Hepatocyte (in vitro differentiated cells): ENCODE results near the gene RARRES2. TPM values are rescaled to one million over a fixed set of nuclear protein-coding genes. Genes with fewer than 3 reads are reported as not detected.
"Not testable (repeated sequence)": the region's sequence is repeated elsewhere in the genome, so short reads cannot be mapped to it uniquely, and the experiment has no call there.

Source experiments
- DNase-seq: peaks from one replicate; pipeline ENCODE4 v3.0.0-alpha.2; 2016; ENCODE audit warnings: low spot score
- H2AFZ ChIP-seq: fragments of 200-600 bp; sonication (generic); 2 replicates; pipeline ENCODE4 v1.6.0; 2016; ENCODE audit warnings: antibody characterized with exemption, mild to moderate bottlenecking
- H3K27ac ChIP-seq: fragments of 200-600 bp; sonication (generic); 2 replicates; pipeline ENCODE4 v1.5.1; 2016; ENCODE audit warnings: mild to moderate bottlenecking
- H3K27me3 ChIP-seq: fragments of 200-600 bp; sonication (generic); 2 replicates; pipeline ENCODE4 v1.6.1; 2016
- H3K36me3 ChIP-seq: fragments of 200-600 bp; sonication (generic); replicated peaks from 2 replicates; pipeline ENCODE4 v1.5.1; 2016; ENCODE audit warnings: low read depth; ENCODE audit not compliant: insufficient read depth
- H3K4me1 ChIP-seq: fragments of 200-600 bp; sonication (generic); 2 replicates; pipeline ENCODE4 v1.5.1; 2016; ENCODE audit warnings: mild to moderate bottlenecking, moderate library complexity; ENCODE audit not compliant: insufficient read depth
- H3K4me2 ChIP-seq: fragments of 200-600 bp; sonication (generic); 2 replicates; pipeline ENCODE4 v1.6.0; 2016
- H3K4me3 ChIP-seq: fragments of 200-600 bp; sonication (generic); 2 replicates; pipeline ENCODE4 v1.5.1; 2016; ENCODE audit warnings: mild to moderate bottlenecking
- H3K79me2 ChIP-seq: fragments of 200-600 bp; sonication (generic); 2 replicates; pipeline ENCODE4 v1.6.0; 2017; ENCODE audit warnings: mild to moderate bottlenecking
- H3K9me2 ChIP-seq: fragments of 200-600 bp; sonication (generic); replicated peaks from 2 replicates; pipeline ENCODE4 v1.6.0; 2017; ENCODE audit warnings: mild to moderate bottlenecking; ENCODE audit not compliant: insufficient read depth
- H3K9me3 ChIP-seq: fragments of 200-600 bp; sonication (generic); 2 replicates; pipeline ENCODE4 v1.5.1; 2016; ENCODE audit warnings: low read depth, mild to moderate bottlenecking
- H4K20me1 ChIP-seq: fragments of 200-600 bp; sonication (generic); 2 replicates; pipeline ENCODE4 v1.6.0; 2016; ENCODE audit warnings: mild to moderate bottlenecking; ENCODE audit not compliant: insufficient read depth, poor library complexity, severe bottlenecking
- EZH2 ChIP-seq: fragments of 200-600 bp; sonication (generic); IDR thresholded peaks from 2 replicates; pipeline ENCODE4 v1.6.1; 2016; ENCODE audit warnings: antibody characterized with exemption, mild to moderate bottlenecking, borderline replicate concordance
- EZH2phosphoT487 ChIP-seq: fragments of 200-600 bp; sonication (generic); IDR thresholded peaks from one replicate; pipeline ENCODE4 v1.6.1; 2018; ENCODE audit warnings: antibody characterized with exemption, mild to moderate bottlenecking, low read depth, moderate library complexity; ENCODE audit not compliant: unreplicated experiment, severe bottlenecking
- WGBS: methylation state at CpG from one replicate; pipeline ENCODE4 v1.1.6; 2016; ENCODE audit warnings: low lambda C conversion rate; ENCODE audit errors: missing lambda C conversion rate; 5-methylcytosine and 5-hydroxymethylcytosine counted together
- polyA plus RNA-seq: library from polyadenylated mRNA; unstranded; fragments of >200 nt; fragmentation: Nextera tagmentation; extraction: Ambion mirVana; gene quantifications from 2 replicates; pipeline ENCODE4 v1.2.1, GENCODE V29; 2016
- total RNA-seq: library from RNA; depleted of rRNA; stranded (reverse); fragments of >200 nt; gene quantifications from 2 replicates; pipeline ENCODE4 v1.2.3, GENCODE V29; 2014
- TF ChIP-seq, protein P1 (sequence below): fragments of 200-600 bp; sonication (generic); IDR thresholded peaks from 2 replicates; pipeline ENCODE4 v1.5.1; 2016; ENCODE audit warnings: antibody characterized with exemption, mild to moderate bottlenecking; ENCODE audit not compliant: poor library complexity

Gene RARRES2
- total and polyA plus RNA-seq, 2 experiments from 2014 or later = 104 to 187 TPM

DNA sequence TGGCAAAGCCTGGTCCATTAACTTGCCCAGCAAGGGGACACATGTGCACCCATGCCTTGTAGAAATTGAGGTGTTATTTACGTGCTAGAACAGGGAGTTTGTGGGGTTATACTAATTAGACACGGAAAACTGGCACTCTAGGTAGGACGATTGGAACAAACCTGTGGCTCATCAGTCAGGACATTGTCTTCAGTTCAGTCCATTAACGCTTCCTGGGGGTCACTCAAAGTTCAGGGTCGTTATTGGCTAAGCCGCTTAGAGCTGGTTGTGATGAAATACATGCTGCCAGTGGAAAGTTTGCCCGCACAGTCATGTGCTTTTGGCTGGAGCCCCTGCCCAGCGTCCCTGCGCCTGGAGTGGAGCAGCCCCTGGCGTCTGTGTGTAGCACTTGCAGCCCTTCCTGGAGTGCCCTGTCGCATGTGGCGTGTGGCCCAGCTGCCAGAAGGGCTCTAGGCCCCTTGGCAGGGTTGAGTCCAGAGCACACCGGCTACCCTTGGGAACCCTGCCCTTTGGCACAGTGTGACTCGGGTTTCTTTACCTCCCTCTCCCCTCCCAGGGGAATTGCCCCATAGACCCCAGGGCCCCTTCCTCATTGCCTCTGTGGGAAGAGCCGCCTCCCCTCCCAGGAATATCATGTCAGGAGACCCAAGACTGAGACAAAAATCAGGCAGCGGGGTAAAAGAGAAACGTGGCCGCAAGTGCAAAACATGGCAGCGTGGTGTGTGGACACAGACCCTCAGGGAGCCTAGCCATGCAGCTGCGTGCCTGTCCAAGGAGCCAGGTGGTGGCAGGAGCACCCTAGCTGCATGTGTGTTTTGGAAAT is 47.5 kb upstream of the RARRES2 start:
- no peak overlapping the region for H3K4me2 ChIP-seq
- H2AFZ ChIP-seq = no peak overlapping the region
- H3K36me3 ChIP-seq = no peaks in the 10 kb centered on the region
- H3K9me3 ChIP-seq = no peaks in the 10 kb centered on the region
- no peaks in the 10 kb centered on the region for H3K9me2 ChIP-seq
- H3K79me2 ChIP-seq = peaks cover 7% of the 10 kb centered on the region
- 65% methylated on average over 20 of the region's 20 CpGs for WGBS
- peaks cover 10% of the 10 kb centered on the region for H3K4me1 ChIP-seq
- TF ChIP-seq EZH2phosphoT487 (no peak), EZH2 (no peak)
- TF ChIP-seq, protein P1, sequence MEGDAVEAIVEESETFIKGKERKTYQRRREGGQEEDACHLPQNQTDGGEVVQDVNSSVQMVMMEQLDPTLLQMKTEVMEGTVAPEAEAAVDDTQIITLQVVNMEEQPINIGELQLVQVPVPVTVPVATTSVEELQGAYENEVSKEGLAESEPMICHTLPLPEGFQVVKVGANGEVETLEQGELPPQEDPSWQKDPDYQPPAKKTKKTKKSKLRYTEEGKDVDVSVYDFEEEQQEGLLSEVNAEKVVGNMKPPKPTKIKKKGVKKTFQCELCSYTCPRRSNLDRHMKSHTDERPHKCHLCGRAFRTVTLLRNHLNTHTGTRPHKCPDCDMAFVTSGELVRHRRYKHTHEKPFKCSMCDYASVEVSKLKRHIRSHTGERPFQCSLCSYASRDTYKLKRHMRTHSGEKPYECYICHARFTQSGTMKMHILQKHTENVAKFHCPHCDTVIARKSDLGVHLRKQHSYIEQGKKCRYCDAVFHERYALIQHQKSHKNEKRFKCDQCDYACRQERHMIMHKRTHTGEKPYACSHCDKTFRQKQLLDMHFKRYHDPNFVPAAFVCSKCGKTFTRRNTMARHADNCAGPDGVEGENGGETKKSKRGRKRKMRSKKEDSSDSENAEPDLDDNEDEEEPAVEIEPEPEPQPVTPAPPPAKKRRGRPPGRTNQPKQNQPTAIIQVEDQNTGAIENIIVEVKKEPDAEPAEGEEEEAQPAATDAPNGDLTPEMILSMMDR = peak; percentile 52
- no peaks in the 10 kb centered on the region for H3K27me3 ChIP-seq
- DNase-seq = peak; percentile 81
- peak overlapping the region; percentile 55 for H3K27ac ChIP-seq
- H3K4me3 ChIP-seq = no peak overlapping the region
- no peaks in the 10 kb centered on the region for H4K20me1 ChIP-seq

DNA sequence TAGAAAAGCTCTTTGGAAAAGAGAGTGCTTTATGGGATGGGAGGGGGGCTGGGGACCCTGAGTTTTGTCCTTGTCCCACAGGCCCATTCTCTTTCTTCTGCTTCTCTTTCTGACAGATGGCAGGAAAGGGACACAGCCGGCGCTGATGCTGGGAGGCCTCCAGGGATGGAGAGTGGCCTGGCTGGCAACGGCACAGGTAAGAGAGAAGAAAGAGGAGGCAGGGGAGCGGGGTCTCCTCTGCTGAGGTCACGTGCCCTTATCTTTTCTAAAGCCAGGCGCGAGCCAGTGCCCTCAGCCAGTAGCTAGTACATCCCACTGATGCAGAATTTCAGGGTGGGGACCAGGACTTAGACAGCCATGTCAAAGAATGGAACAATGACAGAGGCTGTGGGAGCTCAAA is 46.9 kb upstream of the RARRES2 start:
- peak overlapping the region; percentile 55 for H3K27ac ChIP-seq
- peaks cover 15% of the 10 kb centered on the region for H3K4me1 ChIP-seq
- no peak overlapping the region for H2AFZ ChIP-seq
- TF ChIP-seq EZH2phosphoT487 = no peak
- TF ChIP-seq, protein P1 = no peak
- no peak for TF ChIP-seq EZH2
- H3K4me2 ChIP-seq = no peak overlapping the region
- no peaks in the 10 kb centered on the region for H3K9me3 ChIP-seq
- H3K4me3 ChIP-seq = no peak overlapping the region
- no peak for DNase-seq
- H3K9me2 ChIP-seq = no peaks in the 10 kb centered on the region
- no peaks in the 10 kb centered on the region for H4K20me1 ChIP-seq
- H3K27me3 ChIP-seq = no peaks in the 10 kb centered on the region
- 94% methylated on average over 7 of the region's 7 CpGs for WGBS
- no peaks in the 10 kb centered on the region for H3K36me3 ChIP-seq
- H3K79me2 ChIP-seq = peaks cover 10% of the 10 kb centered on the region

DNA sequence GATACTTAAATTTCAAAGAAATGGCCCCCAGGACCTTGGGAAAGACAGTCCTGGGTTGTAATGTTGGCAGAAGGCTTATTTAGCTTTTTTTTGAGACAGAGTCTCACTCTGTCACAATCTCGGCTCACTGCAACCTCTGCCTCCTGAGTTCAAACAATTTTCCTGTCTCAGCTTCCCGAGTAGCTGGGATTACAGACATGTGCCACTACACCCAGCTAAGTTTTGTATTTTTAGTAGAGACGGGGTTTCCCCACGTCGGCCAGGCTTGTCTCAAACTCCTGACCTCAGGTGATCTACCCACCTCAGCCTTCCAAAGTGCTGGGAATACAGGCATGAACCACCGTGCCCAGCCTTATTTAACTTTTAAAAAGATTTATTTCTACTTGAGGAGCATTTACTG is 44.5 kb upstream of the RARRES2 start:
- H3K36me3 ChIP-seq, H4K20me1 ChIP-seq, H3K27me3 ChIP-seq, H3K4me3 ChIP-seq, H3K9me3 ChIP-seq, DNase-seq, H2AFZ ChIP-seq, H3K4me2 ChIP-seq, H3K9me2 ChIP-seq: not testable (repeated sequence)
- H3K4me1 ChIP-seq = peaks cover 27% of the 10 kb centered on the region
- 60% methylated on average over 6 of the region's 6 CpGs for WGBS
- peak overlapping the region; percentile 21 for H3K27ac ChIP-seq
- peaks cover 30% of the 10 kb centered on the region for H3K79me2 ChIP-seq

DNA sequence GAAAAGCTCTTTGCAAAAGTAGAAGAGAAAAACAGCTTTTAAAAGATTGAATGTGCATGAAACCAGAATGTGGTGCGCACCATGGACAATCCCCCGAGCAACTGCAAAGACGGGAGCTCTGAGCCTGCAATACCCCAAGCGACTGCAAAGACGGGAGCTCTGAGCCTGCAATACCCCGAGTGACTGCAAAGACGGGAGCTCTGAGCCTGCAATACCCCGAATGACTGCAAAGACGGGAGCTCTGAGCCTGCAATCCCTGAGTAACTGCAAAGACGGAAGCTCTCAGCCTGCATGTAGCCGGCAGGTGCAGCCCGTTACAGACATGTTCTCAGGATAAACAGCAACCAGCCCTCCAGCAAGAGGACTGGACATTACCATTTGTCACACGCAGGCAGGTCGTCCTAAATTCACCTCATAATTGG is 43.9 kb upstream of the RARRES2 start:
- H3K27ac ChIP-seq = peak overlapping the region; percentile 21
- no peaks in the 10 kb centered on the region for H3K27me3 ChIP-seq
- DNase-seq = no peak
- H3K4me2 ChIP-seq = no peak overlapping the region
- TF ChIP-seq EZH2 (no peak), EZH2phosphoT487 (no peak)
- TF ChIP-seq, protein P1 = no peak
- peaks cover 32% of the 10 kb centered on the region for H3K79me2 ChIP-seq
- no peaks in the 10 kb centered on the region for H4K20me1 ChIP-seq
- peaks cover 33% of the 10 kb centered on the region for H3K4me1 ChIP-seq
- no peaks in the 10 kb centered on the region for H3K9me3 ChIP-seq
- H2AFZ ChIP-seq = no peak overlapping the region
- H3K4me3 ChIP-seq = no peak overlapping the region
- no peaks in the 10 kb centered on the region for H3K9me2 ChIP-seq
- no peaks in the 10 kb centered on the region for H3K36me3 ChIP-seq
- WGBS = 87% methylated on average over 14 of the region's 14 CpGs
